Measurements from ENCODE around the gene CRAT. TPM values are rescaled to one million over a fixed set of nuclear protein-coding genes. Genes with fewer than 3 reads are reported as not detected.
"Not testable (repeated sequence)": the region's sequence is repeated elsewhere in the genome, so short reads cannot be mapped to it uniquely, and the experiment has no call there.

CRAT gene
- total RNA-seq, 1 donor from 2014 or later: 10.1 TPM

- H3K4me1 ChIP-seq: no peaks in the 10 kb centered on the region
- Mint-ChIP-seq H3K9me3 (no peaks in the 10 kb centered on the region), H3K27ac (no peak overlapping the region), H3K4me3 (no peak overlapping the region), H3K4me1 (peaks cover 19% of the 10 kb centered on the region), H3K27me3 (ENCODE audit: insufficient read depth, low read depth) (peaks cover 2% of the 10 kb centered on the region), H3K36me3 (peaks cover 15% of the 10 kb centered on the region)
- no peak overlapping the region for H3K4me2 ChIP-seq
- H3F3A ChIP-seq (ENCODE audit: low read depth): peaks cover 33% of the 10 kb centered on the region
- peaks cover 5% of the 10 kb centered on the region for H3K36me3 ChIP-seq
- H3K27me3 ChIP-seq: no peaks in the 10 kb centered on the region
- no peak overlapping the region for H3K9ac ChIP-seq
- H3K79me2 ChIP-seq (ENCODE audit: low read depth): peaks cover 11% of the 10 kb centered on the region
- no peaks in the 10 kb centered on the region for H3K9me3 ChIP-seq (ENCODE audit: low read depth)
- DNase-seq (ENCODE audit: low spot score): no peak
- no peak overlapping the region for H2AFZ ChIP-seq (replicated peaks)
- TF ChIP-seq EZH2phosphoT487 (IDR thresholded peaks at IDR 0.05) (no peak), CTCF (IDR thresholded peaks at IDR 0.05) (no peak), EZH2 (IDR thresholded peaks at IDR 0.05) (no peak)
- no peak overlapping the region for H3K27ac ChIP-seq
- no peak overlapping the region for H3K4me3 ChIP-seq
- H4K20me1 ChIP-seq (ENCODE audit: low read depth): no peaks in the 10 kb centered on the region
Observed at GRCh38 chr9:129133082-129133481, 22.5 kb upstream of the CRAT start.

GRCh38 chr9:129131300-129132145, 20.9 kb upstream of the CRAT start:
- H3K27ac ChIP-seq: no peak overlapping the region
- no peaks in the 10 kb centered on the region for H3K9me3 ChIP-seq (ENCODE audit: low read depth)
- H3K79me2 ChIP-seq (ENCODE audit: low read depth): peaks cover 14% of the 10 kb centered on the region
- no peak overlapping the region for H3K9ac ChIP-seq
- no peak overlapping the region for H3K4me3 ChIP-seq
- no peak overlapping the region for H3K27ac Mint-ChIP-seq
- no peak overlapping the region for H3K4me3 Mint-ChIP-seq
- peaks cover 10% of the 10 kb centered on the region for H3K36me3 Mint-ChIP-seq
- H3K9me3 Mint-ChIP-seq: no peaks in the 10 kb centered on the region
- peaks cover 47% of the 10 kb centered on the region for H3F3A ChIP-seq (ENCODE audit: low read depth)
- peak; percentile 83 for DNase-seq (ENCODE audit: low spot score)
- H3K4me1 ChIP-seq: peaks cover 14% of the 10 kb centered on the region
- H3K27me3 ChIP-seq: no peaks in the 10 kb centered on the region
- H3K4me1 Mint-ChIP-seq: peaks cover 30% of the 10 kb centered on the region
- no peaks in the 10 kb centered on the region for H4K20me1 ChIP-seq (ENCODE audit: low read depth)
- peaks cover 5% of the 10 kb centered on the region for H3K36me3 ChIP-seq
- no peak overlapping the region for H2AFZ ChIP-seq (replicated peaks)
- TF ChIP-seq EZH2phosphoT487 (IDR thresholded peaks at IDR 0.05) (no peak), EZH2 (IDR thresholded peaks at IDR 0.05) (no peak), CTCF (IDR thresholded peaks at IDR 0.05) (peak; percentile 96)
- H3K4me2 ChIP-seq: no peak overlapping the region
- peaks cover 3% of the 10 kb centered on the region for H3K27me3 Mint-ChIP-seq (ENCODE audit: insufficient read depth, low read depth)

GRCh38 chr9:129130791-129131190, 20.2 kb upstream of the CRAT start:
- H3K9ac ChIP-seq: no peak overlapping the region
- peaks cover 14% of the 10 kb centered on the region for H3K79me2 ChIP-seq (ENCODE audit: low read depth)
- TF ChIP-seq CTCF (IDR thresholded peaks at IDR 0.05): no peak
- TF ChIP-seq EZH2 (IDR thresholded peaks at IDR 0.05): no peak
- TF ChIP-seq EZH2phosphoT487 (IDR thresholded peaks at IDR 0.05): no peak
- H3K4me1 ChIP-seq: peaks cover 21% of the 10 kb centered on the region
- H3K36me3 Mint-ChIP-seq: peaks cover 10% of the 10 kb centered on the region
- H3K27me3 Mint-ChIP-seq (ENCODE audit: insufficient read depth, low read depth): peaks cover 3% of the 10 kb centered on the region
- no peak for DNase-seq (ENCODE audit: low spot score)
- H3K27ac Mint-ChIP-seq: no peak overlapping the region
- H3K4me2 ChIP-seq: no peak overlapping the region
- H3K9me3 Mint-ChIP-seq: no peaks in the 10 kb centered on the region
- no peaks in the 10 kb centered on the region for H3K9me3 ChIP-seq (ENCODE audit: low read depth)
- H3K4me3 Mint-ChIP-seq: no peak overlapping the region
- no peaks in the 10 kb centered on the region for H4K20me1 ChIP-seq (ENCODE audit: low read depth)
- no peak overlapping the region for H3K27ac ChIP-seq
- peaks cover 54% of the 10 kb centered on the region for H3F3A ChIP-seq (ENCODE audit: low read depth)
- peaks cover 35% of the 10 kb centered on the region for H3K4me1 Mint-ChIP-seq
- no peak overlapping the region for H2AFZ ChIP-seq (replicated peaks)
- peaks cover 5% of the 10 kb centered on the region for H3K36me3 ChIP-seq
- no peak overlapping the region for H3K4me3 ChIP-seq
- H3K27me3 ChIP-seq: no peaks in the 10 kb centered on the region

GRCh38 chr9:129130271-129130670, 19.7 kb upstream of the CRAT start:
- H3K27me3 Mint-ChIP-seq (ENCODE audit: insufficient read depth, low read depth); H3K9me3 Mint-ChIP-seq; H2AFZ ChIP-seq (replicated peaks); H3K27ac ChIP-seq; H3K4me2 ChIP-seq; H3K4me3 ChIP-seq; H4K20me1 ChIP-seq (ENCODE audit: low read depth); H3K9me3 ChIP-seq (ENCODE audit: low read depth); H3K4me3 Mint-ChIP-seq; H3K27ac Mint-ChIP-seq; H3K9ac ChIP-seq; DNase-seq (ENCODE audit: low spot score); H3K36me3 ChIP-seq; H3K36me3 Mint-ChIP-seq; H3K27me3 ChIP-seq: not testable (repeated sequence)
- peaks cover 39% of the 10 kb centered on the region for H3K4me1 Mint-ChIP-seq
- H3F3A ChIP-seq (ENCODE audit: low read depth): peaks cover 59% of the 10 kb centered on the region
- H3K4me1 ChIP-seq: peaks cover 25% of the 10 kb centered on the region
- H3K79me2 ChIP-seq (ENCODE audit: low read depth): peaks cover 14% of the 10 kb centered on the region

Measured in neural progenitor cell (in vitro differentiated cells).